Pancreas (tissue), 10 donors: ENCODE data around the gene MRPS30. TPM values are rescaled to one million over a fixed set of nuclear protein-coding genes. Genes with fewer than 3 reads are reported as not detected.
"Not testable (repeated sequence)": the region's sequence is repeated elsewhere in the genome, so short reads cannot be mapped to it uniquely, and the experiment has no call there.

Experiments
- ATAC-seq, 4 donors: fragments of 200-7000 bp; cut with Tn5 transposase; one replicate each; pipeline versions ENCODE4 v1.8.0 to v1.9.1; 2020; ENCODE audit warnings: mild to moderate bottlenecking in 4 of 4, moderate library complexity in 4 of 4
- DNase-seq, 6 donors: peaks; one replicate each; pipeline ENCODE4 v3.0.0-alpha.2; 2020
- FAIRE-seq: peaks from 2 replicates; lab custom pipeline; 2012; peaks lifted over from hg19 to GRCh38; lab: Jason Lieb, UNC
- H3K27ac ChIP-seq, 4 donors: fragments of 200-600 bp; sonication (generic); 1 replicate in 3 of 4; 2 replicates in 1 of 4; pipeline versions ENCODE4 v1.5.0 to v1.8.0; 2020
- H3K27me3 ChIP-seq, 4 donors: fragments of 200-600 bp; one replicate each; pipeline ENCODE4 v1.8.0; 2021
- H3K36me3 ChIP-seq, 3 donors: fragments of 200-600 bp; sonication (generic) in 1 of 3; one replicate each; pipeline versions ENCODE4 v1.5.0 to v1.8.0; 2020 to 2021
- H3K4me1 ChIP-seq, 3 donors: fragments of 200-600 bp; one replicate each; pipeline ENCODE4 v1.8.0; 2021
- H3K4me3 ChIP-seq, 4 donors: fragments of 200-600 bp; sonication (generic) in 2 of 4; one replicate each; pipeline versions ENCODE4 v1.5.0 to v1.8.0; 2020 to 2021
- H3K9me3 ChIP-seq, 4 donors: fragments of 200-600 bp; one replicate each; pipeline ENCODE4 v1.8.0; 2021
- CTCF ChIP-seq, 4 donors: fragments of 200-600 bp; sonication (generic) in 3 of 4; IDR thresholded peaks; one replicate each; pipeline versions ENCODE4 v1.5.0 to v1.8.0; 2021; ENCODE audit warnings: antibody characterized with exemption in 4 of 4
- WGBS, 2 donors: extraction: QIAGEN DNeasy Blood & Tissue Kit; methylation state at CpG; one replicate each; pipeline ENCODE4 v1.1.7; 2013; 5-methylcytosine and 5-hydroxymethylcytosine counted together
- intact Hi-C, 3 donors: fragments of 100-400 bp; cut with DNase I; formaldehyde crosslinking; loops; one replicate each; pipeline versions ENCODE4 v1.11.1 to v1.14.2; 2022
- polyA plus RNA-seq, 2 donors: library from polyadenylated mRNA; stranded (reverse); fragments of 200-250 nt; gene quantifications; one replicate each; pipeline ENCODE4 v1.2.3, GENCODE V29; 2013
- total RNA-seq, 6 donors: library from RNA; stranded (reverse); fragmentation: NEBNext Ultra II Directional in 4 of 6; extraction: Animal tissue kit (Norgen Biotek cat#: 25700) in 4 of 6; gene quantifications; one replicate each; pipeline versions ENCODE4 v1.2.1 to v1.2.4, GENCODE V29; 2021 to 2023
- donor health status: healthy with polysubstance abuse.
- donor health status: DM: no; HTN: no; CAD: no; lungs with moderate emphysema.
- donor health status: DM: no; HTN: no; CAD: no.
- donor health status: control.
- donor health status: control.
- donor health status: Bipolar disorder and iron deficiency.
- donor health status: DM: yes; HTN: yes; CAD: no.
- donor health status: DM: no; HTN: no; CAD: no.
- donor health status: DM: no; HTN: no; CAD: no.
- donor health status: DM: yes; HTN: yes; CAD: no.

MRPS30 gene
- total and polyA plus RNA-seq, 8 donors = 9.8 to 24.7 (median 17.1) TPM

GRCh38 chr5:44774279-44774880 lies 34.4 kb upstream of the MRPS30 start:
- intact Hi-C loops = loop anchor here in 1 of 3 donors (5.0 kb wide), 1 partner anchor 1047 kb away; no protein-coding TSS in a partner anchor

DNA sequence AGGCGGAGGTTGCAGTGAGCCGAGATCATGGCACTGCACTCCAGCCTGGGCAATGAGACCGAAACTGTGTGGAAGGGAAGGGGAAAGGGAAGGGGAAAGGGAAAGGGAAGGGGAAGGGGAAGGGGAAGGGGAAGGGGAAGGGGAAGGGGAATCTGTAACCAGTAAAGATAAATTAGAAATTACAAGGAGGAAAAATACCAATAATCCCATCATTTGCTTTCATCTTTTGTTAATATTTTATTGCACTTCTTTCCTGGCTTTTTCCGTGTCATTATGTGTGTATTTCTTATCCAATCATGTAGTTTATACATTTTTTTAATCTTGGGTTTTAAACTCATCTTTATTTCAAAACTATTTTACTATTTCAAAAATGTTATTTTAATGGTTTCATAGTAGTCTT lies 29.6 kb upstream of the MRPS30 start:
- DNase-seq (no peak), ATAC-seq (no peak), FAIRE-seq (no peak)
- Histone ChIP-seq H3K4me3 (no peak overlapping the region), H3K4me1 (no peaks in the 10 kb centered on the region), H3K36me3 (no peaks in the 10 kb centered on the region), H3K27me3 (no peaks in the 10 kb centered on the region), H3K27ac (no peak overlapping the region), H3K9me3 (no peaks in the 10 kb centered on the region)
- WGBS, 2 donors = 70 to 85% methylated on average over 1 to 4 of the region's 4 CpGs
- TF ChIP-seq CTCF (IDR thresholded peaks at IDR 0.05) = no peak
- intact Hi-C loops = no loop called here

More at GRCh38 chr5:44774279-44774880, 34.4 kb upstream of the MRPS30 start:
- no peaks in the 10 kb centered on the region for H3K36me3 ChIP-seq
- TF ChIP-seq CTCF (IDR thresholded peaks at IDR 0.05) = peak in 3 of 4 donors; percentile 33 to 36 (median 33)
- FAIRE-seq (peak; percentile 88), ATAC-seq (peak in 3 of 4 donors; percentile 80 to 85 (median 82)), DNase-seq (peak in 1 of 6 donors; percentile 10)
- no peak overlapping the region for H3K27ac ChIP-seq
- 2 to 3% methylated on average over 1 of the region's 1 CpG for WGBS, 2 donors
- H3K4me1 ChIP-seq = peaks cover 0 to 3% (median 0%) of the 10 kb centered on the region in 3 donors
- H3K9me3 ChIP-seq = no peaks in the 10 kb centered on the region
- no peak overlapping the region for H3K4me3 ChIP-seq
- no peaks in the 10 kb centered on the region for H3K27me3 ChIP-seq

GRCh38 chr5:44783634-44784315 lies 25.0 kb upstream of the MRPS30 start:
- Histone ChIP-seq H3K27me3 (no peaks in the 10 kb centered on the region), H3K4me3 (no peak overlapping the region), H3K27ac (no peak overlapping the region), H3K36me3 (no peaks in the 10 kb centered on the region), H3K4me1 (no peaks in the 10 kb centered on the region), H3K9me3 (no peaks in the 10 kb centered on the region)
- no peak for TF ChIP-seq CTCF (IDR thresholded peaks at IDR 0.05)
- intact Hi-C loops = no loop called here
- FAIRE-seq (no peak), DNase-seq (no peak), ATAC-seq (no peak)
- WGBS, 2 donors = 86 to 96% methylated on average over 4 of the region's 4 CpGs

GRCh38 chr5:44787731-44788130 lies 21.0 kb upstream of the MRPS30 start:
- Histone ChIP-seq H3K4me3 (no peak overlapping the region), H3K27ac (no peak overlapping the region), H3K4me1 (no peaks in the 10 kb centered on the region), H3K9me3 (no peaks in the 10 kb centered on the region), H3K27me3 (no peaks in the 10 kb centered on the region), H3K36me3 (no peaks in the 10 kb centered on the region)
- TF ChIP-seq CTCF (IDR thresholded peaks at IDR 0.05) = no peak
- DNase-seq (no peak), ATAC-seq (no peak), FAIRE-seq (no peak)
- intact Hi-C loops = no loop called here
- 80 to 86% methylated on average over 3 of the region's 3 CpGs for WGBS, 2 donors

- intact Hi-C loops, H3K27ac ChIP-seq, H3K36me3 ChIP-seq, H3K4me1 ChIP-seq, H3K9me3 ChIP-seq, H3K27me3 ChIP-seq, ATAC-seq, H3K4me3 ChIP-seq, DNase-seq, FAIRE-seq: not testable (repeated sequence)
- 80 to 89% methylated on average over 11 of the region's 11 CpGs for WGBS, 2 donors
Observed at GRCh38 chr5:44789372-44789995, 19.3 kb upstream of the MRPS30 start.

GRCh38 chr5:44792031-44792673 lies 16.6 kb upstream of the MRPS30 start:
- H3K9me3 ChIP-seq, H3K36me3 ChIP-seq, DNase-seq, H3K4me1 ChIP-seq, ATAC-seq, FAIRE-seq, H3K27ac ChIP-seq, H3K27me3 ChIP-seq, H3K4me3 ChIP-seq, intact Hi-C loops: not testable (repeated sequence)
- WGBS, 2 donors = 82 to 84% methylated on average over 8 of the region's 8 CpGs
